Measurements from ENCODE around the gene OR7D2.

Gene OR7D2

DNA sequence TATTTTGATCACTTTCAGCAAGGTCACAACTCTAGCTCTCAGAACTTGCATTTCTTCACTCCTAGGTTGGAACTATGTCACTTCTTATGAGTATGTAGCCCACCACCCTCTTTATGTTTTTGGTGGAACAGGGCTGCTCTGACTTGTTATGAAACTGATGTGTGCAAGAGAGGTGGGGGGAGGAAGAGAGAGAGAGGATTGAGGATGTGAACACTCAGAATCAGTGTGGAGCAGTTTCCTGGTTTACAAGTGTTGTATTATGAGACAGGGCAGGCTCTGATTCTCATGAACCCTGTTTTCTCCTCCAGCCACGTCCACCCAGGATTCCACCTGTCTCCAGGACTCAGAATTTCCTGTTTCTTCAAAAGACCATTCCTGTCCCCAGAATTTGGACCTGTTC lies 22.5 kb upstream of the OR7D2 start:
- H4K20me1 ChIP-seq (ENCODE audit: insufficient read depth, low read length, poor library complexity, severe bottlenecking) = peaks cover 10% of the 10 kb centered on the region
- H3K79me2 ChIP-seq (ENCODE audit: insufficient read depth, low read length) = peaks cover 53% of the 10 kb centered on the region
- H3K9me3 ChIP-seq (ENCODE audit: insufficient read depth, low read depth, low read length) = peaks cover 4% of the 10 kb centered on the region; the same call in 1 of the 2 replicates
- no peak for TF ChIP-seq EZH2phosphoT487 (IDR thresholded peaks at IDR 0.05; ENCODE audit: borderline replicate concordance)
- no peak for TF ChIP-seq CTCF (conservative IDR thresholded peaks at IDR 0.05; ENCODE audit: low read length)
- H2AFZ ChIP-seq (ENCODE audit: low read length) = no peak overlapping the region
- H3K4me3 ChIP-seq (ENCODE audit: low read length, poor library complexity, severe bottlenecking) = no peak overlapping the region
- H3K4me2 ChIP-seq (ENCODE audit: low read depth, low read length, poor library complexity, severe bottlenecking) = no peak overlapping the region
- no peaks in the 10 kb centered on the region for H3K27me3 ChIP-seq (ENCODE audit: insufficient read depth, low read length, poor library complexity, severe bottlenecking)
- H3K4me1 ChIP-seq (ENCODE audit: insufficient read depth, low read length, poor library complexity, severe bottlenecking) = no peaks in the 10 kb centered on the region
- no peaks in the 10 kb centered on the region for H3K9me2 ChIP-seq (replicated peaks; ENCODE audit: low read depth, low read length)
- peaks cover 75% of the 10 kb centered on the region; the same call in 1 of the 2 replicates for H3K36me3 ChIP-seq (ENCODE audit: insufficient read depth, low read length)
- no peak overlapping the region for H3K9ac ChIP-seq (ENCODE audit: low read depth, low read length, poor library complexity, severe bottlenecking)
- H3F3A ChIP-seq (ENCODE audit: low read depth) = no peaks in the 10 kb centered on the region

DNA sequence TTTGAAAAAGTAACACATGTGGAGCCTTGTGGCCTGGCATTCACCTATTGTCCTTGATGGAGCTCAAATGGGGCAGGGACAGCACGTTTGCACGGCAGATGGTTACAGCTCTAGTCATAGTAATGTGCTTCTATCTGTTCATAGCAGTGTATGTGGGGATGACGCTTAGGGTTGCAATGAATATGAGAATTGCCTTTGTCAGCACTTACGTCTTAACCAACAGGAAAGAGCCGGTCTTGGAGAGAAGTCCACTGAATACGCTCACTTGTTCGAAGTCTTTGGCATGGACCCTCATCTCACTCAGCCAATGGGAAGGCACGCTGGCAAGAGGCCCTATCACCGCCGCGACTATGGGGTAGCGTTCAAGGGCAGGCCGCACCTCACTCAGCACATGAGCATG lies 18.9 kb upstream of the OR7D2 start:
- peaks cover 5% of the 10 kb centered on the region for H4K20me1 ChIP-seq (ENCODE audit: insufficient read depth, low read length, poor library complexity, severe bottlenecking)
- no peak overlapping the region for H3K4me2 ChIP-seq (ENCODE audit: low read depth, low read length, poor library complexity, severe bottlenecking)
- no peaks in the 10 kb centered on the region for H3F3A ChIP-seq (ENCODE audit: low read depth)
- peaks cover 17% of the 10 kb centered on the region; the same call in 1 of the 2 replicates for H3K79me2 ChIP-seq (ENCODE audit: insufficient read depth, low read length)
- no peaks in the 10 kb centered on the region for H3K9me2 ChIP-seq (replicated peaks; ENCODE audit: low read depth, low read length)
- no peak overlapping the region for H3K9ac ChIP-seq (ENCODE audit: low read depth, low read length, poor library complexity, severe bottlenecking)
- no peaks in the 10 kb centered on the region for H3K27me3 ChIP-seq (ENCODE audit: insufficient read depth, low read length, poor library complexity, severe bottlenecking)
- peaks cover 81% of the 10 kb centered on the region for H3K36me3 ChIP-seq (ENCODE audit: insufficient read depth, low read length)
- no peaks in the 10 kb centered on the region for H3K9me3 ChIP-seq (ENCODE audit: insufficient read depth, low read depth, low read length)
- no peaks in the 10 kb centered on the region for H3K4me1 ChIP-seq (ENCODE audit: insufficient read depth, low read length, poor library complexity, severe bottlenecking)
- TF ChIP-seq CTCF (conservative IDR thresholded peaks at IDR 0.05; ENCODE audit: low read length) (no peak), EZH2phosphoT487 (IDR thresholded peaks at IDR 0.05; ENCODE audit: borderline replicate concordance) (no peak)
- no peak overlapping the region for H3K4me3 ChIP-seq (ENCODE audit: low read length, poor library complexity, severe bottlenecking)
- no peak overlapping the region for H2AFZ ChIP-seq (ENCODE audit: low read length)

DNA sequence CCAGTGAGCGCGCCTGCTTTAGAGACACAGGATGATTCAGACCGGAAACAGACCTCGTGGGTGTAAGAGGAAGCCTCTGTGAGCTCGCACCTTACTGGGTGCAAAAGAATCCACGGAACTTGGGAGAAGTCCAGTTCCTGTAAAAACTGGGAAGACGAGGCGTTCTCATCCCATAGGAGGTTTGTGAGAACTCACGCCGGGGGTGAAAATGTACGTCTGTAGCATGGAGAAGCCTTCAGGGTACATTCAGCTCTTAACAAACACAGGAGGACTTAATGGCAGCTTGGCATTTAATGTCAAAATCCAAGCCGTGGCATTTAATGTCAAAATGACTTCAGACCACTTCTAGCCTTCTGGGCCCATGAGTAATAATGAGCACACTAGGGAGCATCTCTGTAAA lies 17.4 kb upstream of the OR7D2 start:
- H3K9me3 ChIP-seq (ENCODE audit: insufficient read depth, low read depth, low read length) = no peaks in the 10 kb centered on the region
- H3K36me3 ChIP-seq (ENCODE audit: insufficient read depth, low read length) = peaks cover 69% of the 10 kb centered on the region
- H3K4me1 ChIP-seq (ENCODE audit: insufficient read depth, low read length, poor library complexity, severe bottlenecking) = no peaks in the 10 kb centered on the region
- H3K4me2 ChIP-seq (ENCODE audit: low read depth, low read length, poor library complexity, severe bottlenecking) = no peak overlapping the region
- no peaks in the 10 kb centered on the region for H3F3A ChIP-seq (ENCODE audit: low read depth)
- no peaks in the 10 kb centered on the region for H3K9me2 ChIP-seq (replicated peaks; ENCODE audit: low read depth, low read length)
- H3K27me3 ChIP-seq (ENCODE audit: insufficient read depth, low read length, poor library complexity, severe bottlenecking) = no peaks in the 10 kb centered on the region
- H3K9ac ChIP-seq (ENCODE audit: low read depth, low read length, poor library complexity, severe bottlenecking) = no peak overlapping the region
- H3K79me2 ChIP-seq (ENCODE audit: insufficient read depth, low read length) = peaks cover 4% of the 10 kb centered on the region; the same call in 1 of the 2 replicates
- no peak overlapping the region for H3K4me3 ChIP-seq (ENCODE audit: low read length, poor library complexity, severe bottlenecking)
- TF ChIP-seq CTCF (conservative IDR thresholded peaks at IDR 0.05; ENCODE audit: low read length) (no peak), EZH2phosphoT487 (IDR thresholded peaks at IDR 0.05; ENCODE audit: borderline replicate concordance) (no peak)
- peaks cover under 1% of the 10 kb centered on the region for H4K20me1 ChIP-seq (ENCODE audit: insufficient read depth, low read length, poor library complexity, severe bottlenecking)
- H2AFZ ChIP-seq (ENCODE audit: low read length) = no peak overlapping the region

Measured in Loucy (cell line).